ENCODE results near the gene KIAA1143.

DNA sequence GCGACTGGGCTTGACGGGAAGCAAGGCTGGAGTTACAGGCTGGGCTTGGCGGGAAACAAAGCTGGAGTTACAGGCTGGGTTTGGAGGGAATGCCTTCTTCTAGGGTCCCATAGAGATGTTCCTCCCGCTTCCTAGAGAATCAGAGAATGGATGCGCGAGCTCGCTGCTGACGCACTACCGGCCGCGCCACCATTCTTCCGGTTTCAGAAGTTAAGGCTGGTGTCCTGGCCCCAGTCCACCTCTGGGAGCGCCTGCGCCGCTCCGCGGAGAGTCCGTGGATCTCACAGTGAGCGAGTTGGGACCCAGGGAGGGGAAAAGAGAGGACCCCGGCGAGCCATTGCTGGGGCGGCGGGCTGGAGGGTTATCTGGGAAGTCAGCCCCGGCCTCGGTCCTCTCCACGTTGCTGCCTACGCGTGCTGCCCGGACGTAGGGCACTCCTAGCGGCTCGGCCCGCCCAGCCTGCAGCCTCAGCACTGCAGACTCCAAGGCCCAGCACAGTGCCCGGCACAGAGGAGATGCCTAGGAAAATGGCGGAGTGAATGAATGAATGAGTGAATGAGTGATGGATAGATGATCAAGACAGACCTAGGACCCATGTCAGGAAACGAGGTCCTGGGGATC, 48.9 kb downstream of the KIAA1143 start, which contains the start of gene ZNF502:
- TF ChIP-seq PCBP2 (optimal IDR thresholded peaks at IDR 0.05; ENCODE audit: low read depth, low read length, poor library complexity, severe bottlenecking), result no peak
- TF ChIP-seq, protein P1, sequence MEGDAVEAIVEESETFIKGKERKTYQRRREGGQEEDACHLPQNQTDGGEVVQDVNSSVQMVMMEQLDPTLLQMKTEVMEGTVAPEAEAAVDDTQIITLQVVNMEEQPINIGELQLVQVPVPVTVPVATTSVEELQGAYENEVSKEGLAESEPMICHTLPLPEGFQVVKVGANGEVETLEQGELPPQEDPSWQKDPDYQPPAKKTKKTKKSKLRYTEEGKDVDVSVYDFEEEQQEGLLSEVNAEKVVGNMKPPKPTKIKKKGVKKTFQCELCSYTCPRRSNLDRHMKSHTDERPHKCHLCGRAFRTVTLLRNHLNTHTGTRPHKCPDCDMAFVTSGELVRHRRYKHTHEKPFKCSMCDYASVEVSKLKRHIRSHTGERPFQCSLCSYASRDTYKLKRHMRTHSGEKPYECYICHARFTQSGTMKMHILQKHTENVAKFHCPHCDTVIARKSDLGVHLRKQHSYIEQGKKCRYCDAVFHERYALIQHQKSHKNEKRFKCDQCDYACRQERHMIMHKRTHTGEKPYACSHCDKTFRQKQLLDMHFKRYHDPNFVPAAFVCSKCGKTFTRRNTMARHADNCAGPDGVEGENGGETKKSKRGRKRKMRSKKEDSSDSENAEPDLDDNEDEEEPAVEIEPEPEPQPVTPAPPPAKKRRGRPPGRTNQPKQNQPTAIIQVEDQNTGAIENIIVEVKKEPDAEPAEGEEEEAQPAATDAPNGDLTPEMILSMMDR (CRISPR knock-in tag; IDR thresholded peaks at IDR 0.05), result no peak
- TF ChIP-seq ZNF501 (CRISPR knock-in tag; IDR thresholded peaks at IDR 0.05), result no peak
- no peak for TF ChIP-seq ZNF776 (CRISPR knock-in tag; IDR thresholded peaks at IDR 0.05)
- TF ChIP-seq ZKSCAN1 (IDR thresholded peaks at IDR 0.05; ENCODE audit: low read length), result no peak

Data from HepG2 (cell line).